HEK293T (cell line): Measurements from ENCODE around the gene MKI67.

Source experiments
- ARNT ChIP-seq: fragments of 450-650 bp; IDR thresholded peaks from 2 replicates; pipeline ENCODE4 v1.6.1; 2017; ENCODE audit warnings: mild to moderate bottlenecking
- BHLHE40 ChIP-seq: fragments of 450-650 bp; IDR thresholded peaks from 2 replicates; pipeline ENCODE4 v1.6.1; 2016; ENCODE audit warnings: mild to moderate bottlenecking, moderate library complexity, borderline replicate concordance
- FOXA1 ChIP-seq: fragments of 450-650 bp; IDR thresholded peaks from 2 replicates; pipeline ENCODE4 v1.6.1; 2016; ENCODE audit warnings: mild to moderate bottlenecking
- SP1 ChIP-seq: fragments of 450-650 bp; IDR thresholded peaks from 2 replicates; pipeline ENCODE4 v1.6.1; 2017
- SUZ12 ChIP-seq: fragments of 450-650 bp; IDR thresholded peaks from 2 replicates; pipeline ENCODE4 v1.6.1; 2016; ENCODE audit warnings: mild to moderate bottlenecking
- ZNF384 ChIP-seq: fragments of 450-650 bp; IDR thresholded peaks from 2 replicates; pipeline ENCODE4 v1.6.1; 2016

GRCh38 chr10:128092454-128092853 lies 33.8 kb downstream of the MKI67 start:
- TF ChIP-seq BHLHE40 (no peak), SP1 (no peak), SUZ12 (no peak), ZNF384 (no peak), FOXA1 (no peak), ARNT (no peak)
